DMS 273 (cell line): ENCODE measurements around the gene APOBEC3H.

Source experiments
- DNase-seq: peaks from one replicate; lab custom pipeline; 2025; ENCODE audit not compliant: unreplicated experiment; lab: John Stamatoyannopoulos, UW

The APOBEC3H gene

DNA sequence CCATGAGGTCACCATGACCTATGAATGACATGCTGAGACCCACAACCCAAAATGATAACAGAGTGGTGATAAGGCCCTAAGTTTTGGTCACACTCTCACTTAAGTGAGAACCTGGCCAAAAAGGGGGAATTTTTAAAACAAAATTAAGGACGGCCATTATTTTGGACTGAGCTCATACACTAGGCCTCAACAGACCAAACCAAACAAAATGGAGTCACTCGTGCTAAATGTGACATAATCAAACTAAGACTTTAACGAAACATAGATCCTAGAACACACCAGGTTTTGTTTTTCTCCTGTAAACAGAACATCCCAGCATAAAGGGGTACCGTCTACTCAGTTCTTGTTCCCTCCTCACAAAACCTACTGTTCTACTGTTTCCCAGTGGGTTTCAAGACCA is 11.4 kb downstream of the APOBEC3H start:
- DNase-seq: no peak

DNA sequence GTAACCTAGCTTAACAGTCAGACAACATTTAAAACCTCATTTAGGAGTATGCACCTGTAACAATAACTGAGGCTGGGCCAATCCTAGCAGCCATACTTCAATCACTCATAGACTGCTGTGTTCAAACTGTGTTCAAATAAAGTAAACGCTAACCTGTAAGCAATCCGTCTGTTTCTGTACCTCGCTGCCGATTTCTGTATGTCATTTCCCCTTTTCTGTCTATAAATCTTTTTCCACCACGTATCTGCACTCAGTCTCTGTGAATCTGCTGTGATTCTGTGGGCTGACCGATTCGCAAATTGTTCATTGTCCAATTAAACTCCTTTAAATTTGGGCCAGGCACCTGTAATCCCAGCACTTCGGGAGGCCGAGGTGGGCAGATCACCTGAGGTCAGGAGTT is 12.3 kb downstream of the APOBEC3H start:
- no peak for DNase-seq

GRCh38 chr22:39110631-39111561 is 13.9 kb downstream of the APOBEC3H start:
- no peak for DNase-seq

GRCh38 chr22:39114112-39114511 is 17.1 kb downstream of the APOBEC3H start:
- peak; percentile 12 for DNase-seq

DNA sequence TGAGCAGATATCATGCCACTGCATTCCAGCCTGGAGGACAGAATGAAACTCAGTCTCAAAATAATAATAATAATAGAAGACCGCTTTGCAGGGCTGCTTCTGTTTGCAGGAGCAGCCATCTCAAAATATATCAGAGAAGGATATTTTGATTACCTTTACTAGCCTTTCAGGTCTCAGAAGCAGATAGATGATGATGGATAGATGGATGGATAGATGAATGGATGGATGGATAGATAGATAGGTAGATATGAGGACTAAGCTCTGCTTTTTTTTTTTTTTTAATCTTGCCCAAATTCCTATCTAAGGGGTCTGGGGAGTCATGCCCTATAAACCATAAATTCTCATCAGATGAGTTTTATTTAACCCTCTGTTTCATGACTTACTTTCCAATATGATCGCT is 18.5 kb downstream of the APOBEC3H start:
- DNase-seq: no peak

DNA sequence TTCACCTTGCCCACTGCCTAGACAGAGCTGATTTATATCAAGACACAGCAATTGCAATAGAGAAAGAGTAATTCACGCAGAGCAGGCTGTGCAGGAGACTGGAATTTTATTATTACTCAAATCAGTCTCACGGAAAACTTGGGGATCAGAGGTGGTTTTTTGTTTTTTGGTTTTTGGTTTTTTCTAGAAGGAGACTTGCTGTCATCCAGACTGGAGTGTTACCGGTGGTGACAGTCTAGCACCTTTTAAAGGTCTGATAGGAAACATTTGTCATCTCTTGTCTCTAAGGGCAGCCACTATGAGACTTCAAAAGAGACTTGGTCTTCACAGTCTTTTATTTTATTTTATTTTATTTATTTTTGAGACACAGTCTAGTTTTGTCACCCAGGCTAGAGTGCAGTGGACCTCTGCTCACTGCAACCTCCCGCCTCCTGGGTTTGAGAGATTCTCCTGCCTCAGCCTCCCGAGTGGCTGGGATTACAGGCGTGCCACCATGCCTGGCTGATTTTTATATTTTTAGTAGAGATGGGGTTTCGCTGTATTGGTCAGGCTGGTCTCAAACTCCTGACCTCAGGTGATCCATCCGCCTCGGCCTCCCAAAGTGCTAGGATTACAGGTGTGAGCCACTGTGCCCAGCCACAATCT is 19.1 kb downstream of the APOBEC3H start:
- DNase-seq: no peak

- DNase-seq: peak; percentile 34
These were observed 20.6 kb downstream of the APOBEC3H start for GRCh38 chr22:39117585-39118191.

- DNase-seq: no peak
These were observed 23.9 kb downstream of the APOBEC3H start for GRCh38 chr22:39120983-39121382.

DNA sequence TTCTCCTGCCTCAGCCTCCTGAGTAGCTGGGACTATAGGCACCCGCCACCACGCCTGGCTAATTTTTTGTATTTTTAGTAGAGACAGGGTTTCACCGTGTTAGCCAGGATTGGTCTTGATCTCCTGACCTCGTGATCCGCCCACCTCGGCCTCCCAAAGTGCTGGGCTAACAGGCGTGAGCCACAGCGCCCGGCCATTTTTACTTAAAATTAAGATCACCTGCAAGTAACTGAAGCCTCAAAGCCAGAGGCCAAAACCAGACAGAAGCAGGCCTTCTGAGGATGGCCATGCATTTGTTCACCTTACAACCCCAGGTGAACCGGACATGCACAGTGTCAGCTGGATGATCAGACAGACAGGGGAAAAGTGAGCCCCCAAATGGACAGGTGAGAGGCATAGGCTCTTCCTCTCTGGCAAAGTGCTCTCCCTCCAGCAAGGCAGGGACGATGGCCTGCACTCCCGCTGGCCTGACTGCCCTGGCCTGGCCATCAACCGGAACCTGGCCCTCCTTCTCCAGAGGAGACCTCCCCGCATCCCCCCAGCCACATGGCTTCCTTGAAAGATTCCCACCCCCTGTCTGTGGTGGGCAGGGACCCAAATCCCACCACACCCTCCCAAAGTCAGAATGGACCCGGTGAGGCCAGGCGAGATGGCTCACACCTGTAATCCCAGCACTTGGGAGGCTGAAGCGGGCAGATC is 25.9 kb downstream of the APOBEC3H start:
- no peak for DNase-seq

GRCh38 chr22:39123751-39124581 is 26.9 kb downstream of the APOBEC3H start:
- no peak for DNase-seq

DNA sequence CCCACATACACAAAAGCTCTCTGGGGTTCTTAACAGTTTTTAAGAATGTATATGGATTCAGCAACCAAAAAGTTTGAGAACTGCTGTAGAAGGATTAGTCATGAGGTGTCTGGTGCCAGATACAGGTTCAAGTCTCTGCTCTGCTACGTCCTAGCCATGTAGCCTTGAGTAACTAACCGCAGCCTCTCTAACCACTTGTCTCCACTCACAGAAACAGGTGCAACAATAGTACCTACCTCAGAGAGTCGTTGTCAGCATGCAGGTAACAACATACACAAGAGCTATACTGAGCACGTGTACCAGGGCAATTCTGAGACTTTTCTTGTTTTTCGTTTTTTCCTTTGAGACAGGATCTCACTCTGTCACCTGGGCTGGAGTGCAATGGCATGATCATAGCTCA is 28.6 kb downstream of the APOBEC3H start:
- no peak for DNase-seq

- DNase-seq: no peak
These were observed 31.5 kb downstream of the APOBEC3H start for GRCh38 chr22:39128508-39128907.

DNA sequence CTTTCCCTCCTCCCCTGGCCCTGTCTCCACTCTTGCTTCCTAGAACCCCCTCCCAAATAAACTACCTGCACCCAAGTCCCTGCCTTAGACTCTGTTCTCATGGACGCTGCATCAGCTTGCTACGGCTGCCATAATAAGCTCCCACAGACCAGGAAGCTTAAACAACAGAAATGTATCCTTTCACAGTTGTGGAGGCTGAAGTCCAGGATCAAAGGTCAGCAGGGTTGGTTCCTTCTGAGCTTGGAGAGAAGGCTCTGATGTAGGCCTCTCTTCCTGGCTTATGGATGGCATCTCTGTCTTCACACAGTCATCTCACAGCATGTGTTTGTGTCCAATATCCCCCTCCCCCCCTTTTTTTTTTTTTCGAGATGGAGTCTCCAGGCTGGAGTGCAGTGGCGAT is 32.0 kb downstream of the APOBEC3H start:
- DNase-seq: no peak

- DNase-seq: no peak
These were observed 32.7 kb downstream of the APOBEC3H start for GRCh38 chr22:39129746-39130145.

- no peak for DNase-seq
These were observed 33.2 kb downstream of the APOBEC3H start for GRCh38 chr22:39130152-39130704.

- no peak for DNase-seq
These were observed 34.1 kb downstream of the APOBEC3H start for GRCh38 chr22:39130892-39131855.

DNA sequence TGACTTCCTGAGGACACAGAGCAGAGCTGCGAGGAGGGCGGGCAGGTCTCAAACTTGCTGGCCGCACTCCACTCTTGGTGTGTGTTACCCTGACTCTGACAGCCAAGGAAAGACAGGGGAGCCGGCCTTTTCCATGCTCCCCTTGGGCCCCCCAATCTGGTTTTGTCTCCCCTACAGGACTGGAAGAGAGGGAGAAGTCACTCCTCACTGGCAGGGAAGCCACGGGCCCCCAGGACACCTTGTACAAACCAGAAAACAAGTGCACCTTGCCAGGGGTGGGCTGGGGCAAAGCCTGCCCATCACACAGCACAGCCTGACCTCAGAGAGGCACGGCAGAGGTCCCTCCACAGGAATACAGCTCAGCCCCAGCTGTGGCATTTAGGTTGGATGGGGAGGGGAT is 35.2 kb downstream of the APOBEC3H start:
- no peak for DNase-seq

DNA sequence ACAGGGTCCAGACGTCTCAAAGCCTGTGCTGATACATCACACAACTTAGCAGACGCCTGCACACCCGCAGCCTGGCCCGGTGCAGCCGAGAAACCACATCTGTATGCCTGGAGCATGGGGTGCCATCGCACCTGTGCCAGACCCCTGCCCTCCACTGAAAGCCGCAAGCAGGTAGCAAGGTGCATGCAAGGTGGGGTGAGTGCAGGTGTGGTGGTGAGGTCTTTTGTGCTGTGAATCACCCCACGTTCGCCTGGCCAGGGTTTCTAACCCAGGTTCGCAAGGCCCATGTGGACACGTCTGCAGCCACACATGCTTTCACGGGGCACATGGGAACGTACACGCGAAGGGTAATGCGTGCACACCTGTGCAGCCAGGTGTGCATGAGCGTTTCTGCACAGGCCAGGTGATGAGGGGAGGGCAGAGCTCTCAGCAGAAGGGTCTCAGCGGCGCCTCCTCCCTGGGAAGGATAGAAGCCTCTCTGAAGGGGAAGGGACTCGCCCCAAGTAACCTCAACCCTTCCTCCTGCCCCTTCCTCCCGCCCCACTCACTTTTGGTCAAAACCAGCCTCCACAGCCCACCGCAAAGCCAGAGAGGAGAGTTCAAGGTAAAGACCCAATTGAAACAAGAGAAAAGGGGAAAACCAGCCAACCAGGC is 36.0 kb downstream of the APOBEC3H start:
- DNase-seq: no peak

DNA sequence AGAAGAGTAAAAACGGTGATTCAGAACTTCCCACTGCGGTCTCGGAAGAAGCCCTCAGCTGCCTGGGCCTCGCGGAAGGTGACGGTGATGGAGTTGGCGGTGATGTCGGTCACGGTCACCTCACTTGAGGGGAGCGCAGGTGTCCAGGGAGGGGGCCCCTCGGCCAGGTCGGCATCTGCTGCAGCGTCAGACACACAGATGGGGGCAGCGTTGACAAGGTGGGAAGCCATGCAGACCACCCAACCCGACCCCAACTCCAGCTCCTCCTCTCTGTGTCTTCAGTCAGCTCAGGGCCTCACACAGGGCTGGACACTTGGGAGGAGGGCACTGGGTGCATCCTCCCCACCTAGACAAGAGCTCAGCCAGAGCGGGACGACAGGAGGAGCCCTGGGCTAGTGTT is 36.8 kb downstream of the APOBEC3H start:
- no peak for DNase-seq
